WERI-Rb-1 (cell line): ENCODE results near the gene RAB10.

ENCODE experiments used
- DNase-seq: peaks from one replicate; pipeline ENCODE4 v3.0.0-alpha.2; 2020
- H3K27ac ChIP-seq: fragments of 250-450 bp; sonication (Bioruptor Pico); 2 replicates; pipeline ENCODE4 v1.5.1; 2020; ENCODE audit warnings: mild to moderate bottlenecking, moderate library complexity
- H3K27me3 ChIP-seq: fragments of 250-450 bp; sonication (Bioruptor Pico); 2 replicates; pipeline ENCODE4 v1.5.1; 2021; ENCODE audit warnings: mild to moderate bottlenecking, low read depth, moderate library complexity; ENCODE audit not compliant: insufficient read depth, severe bottlenecking
- H3K36me3 ChIP-seq: fragments of 250-450 bp; sonication (Bioruptor Pico); 2 replicates; pipeline ENCODE4 v1.5.1; 2020; ENCODE audit warnings: mild to moderate bottlenecking, moderate library complexity
- H3K4me3 ChIP-seq: 2 replicates; pipeline ENCODE4 v1.5.1; 2011; ENCODE audit warnings: low read depth, mild to moderate bottlenecking, control low read depth, low read length
- H3K9me3 ChIP-seq: fragments of 250-450 bp; sonication (Bioruptor Pico); 2 replicates; pipeline ENCODE4 v1.5.1; 2021; ENCODE audit warnings: mild to moderate bottlenecking, moderate library complexity; ENCODE audit not compliant: severe bottlenecking
- CTCF ChIP-seq: IDR thresholded peaks from 2 replicates; pipeline ENCODE4 v1.5.1; 2011; ENCODE audit warnings: low read depth, mild to moderate bottlenecking, control low read depth, inconsistent platforms, low read length

RAB10 gene

GRCh38 chr2:26058390-26058789, 24.5 kb downstream of the RAB10 start:
- Histone ChIP-seq H3K27ac (no peak overlapping the region), H3K36me3 (peaks cover 13% of the 10 kb centered on the region), H3K4me3 (no peak overlapping the region), H3K27me3 (no peaks in the 10 kb centered on the region), H3K9me3 (no peaks in the 10 kb centered on the region)
- no peak for DNase-seq
- TF ChIP-seq CTCF = no peak

- Histone ChIP-seq H3K27ac (no peak overlapping the region), H3K4me3 (no peak overlapping the region), H3K36me3 (peaks cover 19% of the 10 kb centered on the region), H3K9me3 (no peaks in the 10 kb centered on the region), H3K27me3 (no peaks in the 10 kb centered on the region)
- no peak for TF ChIP-seq CTCF
- DNase-seq = no peak
These were observed 25.7 kb downstream of the RAB10 start for GRCh38 chr2:26059542-26059941.

- H3K27me3 ChIP-seq = no peaks in the 10 kb centered on the region
- no peaks in the 10 kb centered on the region for H3K9me3 ChIP-seq
- H3K4me3 ChIP-seq = no peak overlapping the region
- H3K36me3 ChIP-seq = peaks cover 23% of the 10 kb centered on the region
- DNase-seq = no peak
- TF ChIP-seq CTCF = no peak
- H3K27ac ChIP-seq = no peak overlapping the region
These were observed 27.7 kb downstream of the RAB10 start for GRCh38 chr2:26061539-26061938.

GRCh38 chr2:26064846-26065245, 31.0 kb downstream of the RAB10 start:
- Histone ChIP-seq H3K9me3 (no peaks in the 10 kb centered on the region), H3K27me3 (no peaks in the 10 kb centered on the region), H3K4me3 (no peak overlapping the region), H3K27ac (no peak overlapping the region), H3K36me3 (peaks cover 19% of the 10 kb centered on the region)
- no peak for TF ChIP-seq CTCF
- no peak for DNase-seq

- H3K27ac ChIP-seq = no peak overlapping the region
- no peaks in the 10 kb centered on the region for H3K27me3 ChIP-seq
- H3K36me3 ChIP-seq = peaks cover 10% of the 10 kb centered on the region
- H3K4me3 ChIP-seq = no peak overlapping the region
- no peaks in the 10 kb centered on the region for H3K9me3 ChIP-seq
- DNase-seq = no peak
- no peak for TF ChIP-seq CTCF
These were observed 33.5 kb downstream of the RAB10 start for GRCh38 chr2:26067186-26067974.
